CD8-positive, alpha-beta memory T cell (primary cell): Measurements from ENCODE around the gene HMCN1. TPM values are rescaled to one million over a fixed set of nuclear protein-coding genes. Genes with fewer than 3 reads are reported as not detected.

Experiments used
- CTCF ChIA-PET: fragments of 350-600 bp; sonication (Branson Sonifier 250); formaldehyde crosslinking; loops from one replicate; lab custom pipeline; 2021; ENCODE audit warnings: antibody characterized with exemption; lab: Charles Lee
- POLR2A ChIA-PET: fragments of 350-600 bp; sonication (Branson Sonifier 250); formaldehyde crosslinking; loops from one replicate; lab custom pipeline; 2021; ENCODE audit warnings: antibody characterized with exemption; lab: Charles Lee
- DNase-seq, 5 donors: peaks; one replicate each; pipeline versions ENCODE4 v3.0.0 to v3.0.0-alpha.2; 2020 to 2022; ENCODE audit warnings: mixed read lengths in 1 of 5
- H3K27ac ChIP-seq: one replicate; pipeline ENCODE4 v1.7.0; 2013; ENCODE audit warnings: low read depth, mild to moderate bottlenecking, low read length, moderate library complexity
- H3K27me3 ChIP-seq: 2 replicates; pipeline ENCODE4 v1.7.0; 2013; ENCODE audit warnings: low read length, mild to moderate bottlenecking; ENCODE audit not compliant: insufficient read depth, poor library complexity, severe bottlenecking
- H3K36me3 ChIP-seq: 2 replicates; pipeline ENCODE4 v1.7.0; 2013; ENCODE audit warnings: mild to moderate bottlenecking, low read length, moderate library complexity; ENCODE audit not compliant: insufficient read depth
- H3K4me1 ChIP-seq: 2 replicates; pipeline ENCODE4 v1.7.0; 2013; ENCODE audit warnings: mild to moderate bottlenecking, low read length, moderate library complexity; ENCODE audit not compliant: insufficient read depth
- H3K4me3 ChIP-seq: 2 replicates; pipeline ENCODE4 v1.7.0; 2013; ENCODE audit warnings: mild to moderate bottlenecking, low read length
- H3K9me3 ChIP-seq: 2 replicates; pipeline ENCODE4 v1.7.0; 2013; ENCODE audit warnings: mild to moderate bottlenecking, low read length
- H3K27ac Mint-ChIP-seq, 8 donors: one replicate each; pipeline ENCODE4 v1.8.0; 2020 to 2021; ENCODE audit warnings: mixed read lengths in 8 of 8, mild to moderate bottlenecking in 6 of 8, inconsistent platforms in 3 of 8, moderate library complexity in 3 of 8
- H3K27me3 Mint-ChIP-seq, 2 donors: one replicate each; pipeline ENCODE4 v1.8.0; 2020 to 2021; ENCODE audit warnings: mixed read lengths in 2 of 2, mild to moderate bottlenecking in 1 of 2, moderate library complexity in 1 of 2
- H3K36me3 Mint-ChIP-seq, 3 donors: one replicate each; pipeline ENCODE4 v1.8.0; 2020 to 2021; ENCODE audit warnings: mixed read lengths in 3 of 3, inconsistent platforms in 1 of 3, mild to moderate bottlenecking in 1 of 3
- H3K4me1 Mint-ChIP-seq, 3 donors: one replicate each; pipeline ENCODE4 v1.8.0; 2020 to 2021; ENCODE audit warnings: mixed read lengths in 3 of 3, inconsistent platforms in 1 of 3, mild to moderate bottlenecking in 1 of 3
- H3K4me3 Mint-ChIP-seq, 7 donors: one replicate each; pipeline ENCODE4 v1.8.0; 2020 to 2021; ENCODE audit warnings: mixed read lengths in 7 of 7, mild to moderate bottlenecking in 6 of 7, moderate library complexity in 4 of 7, inconsistent platforms in 2 of 7
- H3K9me3 Mint-ChIP-seq, 5 donors: one replicate each; pipeline ENCODE4 v1.8.0; 2020 to 2022; ENCODE audit warnings: mixed read lengths in 5 of 5, mild to moderate bottlenecking in 3 of 5, moderate library complexity in 2 of 5, inconsistent platforms in 1 of 5
- polyA plus RNA-seq: library from polyadenylated mRNA; unstranded; fragments of 300-500 nt; fragmentation: Illumina TruSeq; gene quantifications from one replicate; pipeline ENCODE4 v1.2.3, GENCODE V29; 2021
- total RNA-seq, 2 experiments: library from RNA; stranded (reverse); gene quantifications; one replicate each; pipeline ENCODE4 v1.2.3, GENCODE V29; 2021

HMCN1 gene
- total and polyA plus RNA-seq, 3 experiments from 2014 or later, result 0.02 to 0.04 TPM; not detected in 1

DNA sequence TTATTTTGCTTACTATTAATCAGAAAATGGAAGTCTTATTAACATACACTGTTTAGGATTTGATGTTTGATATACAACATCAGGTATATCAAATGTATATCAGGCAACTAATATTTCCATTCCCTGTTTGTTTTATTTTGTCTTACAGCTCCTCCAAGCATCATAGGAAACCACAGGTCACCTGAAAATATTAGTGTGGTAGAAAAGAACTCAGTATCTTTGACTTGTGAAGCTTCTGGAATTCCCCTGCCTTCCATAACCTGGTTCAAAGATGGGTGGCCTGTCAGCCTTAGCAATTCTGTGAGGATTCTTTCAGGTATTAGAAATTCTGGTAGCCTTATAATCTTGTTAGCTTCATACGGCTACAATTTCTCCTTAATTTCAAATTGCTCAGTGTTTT lies 322.9 kb downstream of the HMCN1 start:
- Histone ChIP-seq H3K27me3 (no peaks in the 10 kb centered on the region), H3K4me3 (no peak overlapping the region), H3K36me3 (no peaks in the 10 kb centered on the region), H3K9me3 (no peaks in the 10 kb centered on the region), H3K4me1 (no peaks in the 10 kb centered on the region), H3K27ac (no peak overlapping the region)
- POLR2A ChIA-PET, result no interaction called here
- H3K4me3 Mint-ChIP-seq, result no peak overlapping the region
- DNase-seq, result no peak
- no peak overlapping the region for H3K27ac Mint-ChIP-seq
- H3K4me1 Mint-ChIP-seq, result no peaks in the 10 kb centered on the region
- CTCF ChIA-PET, result no interaction called here
- no peaks in the 10 kb centered on the region for H3K27me3 Mint-ChIP-seq
- H3K9me3 Mint-ChIP-seq, result no peaks in the 10 kb centered on the region
- no peaks in the 10 kb centered on the region for H3K36me3 Mint-ChIP-seq

- H3K27ac ChIP-seq, result no peak overlapping the region
- H3K4me3 ChIP-seq, result no peak overlapping the region
- Mint-ChIP-seq H3K4me3 (no peak overlapping the region), H3K27ac (no peak overlapping the region), H3K36me3 (no peaks in the 10 kb centered on the region), H3K4me1 (no peaks in the 10 kb centered on the region), H3K9me3 (no peaks in the 10 kb centered on the region), H3K27me3 (no peaks in the 10 kb centered on the region)
- H3K4me1 ChIP-seq, result no peaks in the 10 kb centered on the region
- ChIA-PET POLR2A (no interaction called here), CTCF (no interaction called here)
- H3K9me3 ChIP-seq, result no peaks in the 10 kb centered on the region
- no peak for DNase-seq
- H3K36me3 ChIP-seq, result no peaks in the 10 kb centered on the region
- H3K27me3 ChIP-seq, result no peaks in the 10 kb centered on the region
These were observed 325.1 kb downstream of the HMCN1 start for GRCh38 chr1:186059311-186059710.

DNA sequence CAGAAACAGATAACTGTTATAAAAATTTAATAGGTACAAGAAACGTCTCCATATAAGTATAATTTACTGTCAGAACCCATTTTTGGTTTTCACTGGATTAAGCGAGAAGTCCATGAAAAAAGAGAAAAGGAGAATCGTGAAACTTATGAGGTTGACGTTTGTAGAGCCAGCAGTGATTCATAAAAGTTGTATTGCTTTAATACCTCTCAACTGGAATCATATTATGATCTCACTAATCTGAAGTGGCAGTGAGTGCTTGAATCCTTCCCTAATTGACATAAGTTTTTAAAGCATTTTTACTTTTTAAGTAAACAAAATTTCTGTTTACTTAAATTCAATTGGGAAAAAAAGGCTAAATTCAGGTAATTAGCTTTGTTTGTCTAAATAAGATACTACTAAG lies 325.6 kb downstream of the HMCN1 start:
- no peaks in the 10 kb centered on the region for H3K27me3 Mint-ChIP-seq
- no peaks in the 10 kb centered on the region for H3K36me3 Mint-ChIP-seq
- no peak overlapping the region for H3K27ac Mint-ChIP-seq
- no peak overlapping the region for H3K4me3 ChIP-seq
- H3K4me1 Mint-ChIP-seq, result no peaks in the 10 kb centered on the region
- no peaks in the 10 kb centered on the region for H3K27me3 ChIP-seq
- POLR2A ChIA-PET, result no interaction called here
- no peaks in the 10 kb centered on the region for H3K9me3 Mint-ChIP-seq
- DNase-seq, result no peak
- H3K9me3 ChIP-seq, result no peaks in the 10 kb centered on the region
- H3K36me3 ChIP-seq, result no peaks in the 10 kb centered on the region
- CTCF ChIA-PET, result no interaction called here
- H3K4me1 ChIP-seq, result no peaks in the 10 kb centered on the region
- H3K27ac ChIP-seq, result no peak overlapping the region
- H3K4me3 Mint-ChIP-seq, result no peak overlapping the region

GRCh38 chr1:186060226-186060625 lies 326.0 kb downstream of the HMCN1 start:
- no peaks in the 10 kb centered on the region for H3K4me1 Mint-ChIP-seq
- H3K4me3 Mint-ChIP-seq, result no peak overlapping the region
- CTCF ChIA-PET, result no interaction called here
- no peaks in the 10 kb centered on the region for H3K36me3 Mint-ChIP-seq
- Histone ChIP-seq H3K4me3 (no peak overlapping the region), H3K9me3 (no peaks in the 10 kb centered on the region), H3K36me3 (no peaks in the 10 kb centered on the region), H3K27ac (no peak overlapping the region), H3K27me3 (no peaks in the 10 kb centered on the region), H3K4me1 (no peaks in the 10 kb centered on the region)
- H3K27ac Mint-ChIP-seq, result no peak overlapping the region
- POLR2A ChIA-PET, result no interaction called here
- no peak for DNase-seq
- H3K27me3 Mint-ChIP-seq, result no peaks in the 10 kb centered on the region
- H3K9me3 Mint-ChIP-seq, result no peaks in the 10 kb centered on the region

DNA sequence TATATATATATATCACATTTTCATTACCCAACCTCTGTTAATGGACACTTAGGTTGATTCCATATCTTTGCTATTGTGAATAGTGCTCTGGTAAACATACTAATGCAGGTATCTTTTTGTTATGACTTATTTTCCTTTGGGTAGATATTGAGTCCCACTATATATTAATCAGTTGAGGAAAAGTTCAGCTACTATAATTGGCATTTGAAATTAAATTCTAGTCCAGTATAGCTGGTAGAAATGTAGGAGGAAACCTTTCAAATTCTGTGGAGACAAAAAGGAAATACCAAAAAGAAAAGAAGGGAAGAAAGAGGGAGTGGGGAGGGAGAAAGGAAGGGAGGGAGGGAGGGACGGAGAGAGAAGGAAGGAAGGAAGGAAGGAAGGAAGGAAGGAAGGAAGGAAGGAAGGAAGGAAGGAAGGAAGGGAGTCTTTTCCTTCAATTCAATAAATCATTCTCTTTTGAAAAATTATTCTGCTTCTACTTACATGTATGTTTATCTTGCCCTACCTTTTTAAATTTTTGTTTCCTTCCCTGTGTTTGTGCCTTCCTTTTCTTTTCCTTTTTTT lies 329.0 kb downstream of the HMCN1 start:
- Mint-ChIP-seq H3K27me3 (no peaks in the 10 kb centered on the region), H3K9me3 (no peaks in the 10 kb centered on the region), H3K36me3 (no peaks in the 10 kb centered on the region), H3K27ac (no peak overlapping the region), H3K4me1 (no peaks in the 10 kb centered on the region), H3K4me3 (no peak overlapping the region)
- no peak for DNase-seq
- Histone ChIP-seq H3K27me3 (no peaks in the 10 kb centered on the region), H3K4me3 (no peak overlapping the region), H3K36me3 (no peaks in the 10 kb centered on the region), H3K27ac (no peak overlapping the region), H3K9me3 (no peaks in the 10 kb centered on the region), H3K4me1 (no peaks in the 10 kb centered on the region)
- ChIA-PET POLR2A (no interaction called here), CTCF (no interaction called here)

- CTCF ChIA-PET, result no interaction called here
These were observed 332.2 kb downstream of the HMCN1 start for GRCh38 chr1:186066411-186066810.

DNA sequence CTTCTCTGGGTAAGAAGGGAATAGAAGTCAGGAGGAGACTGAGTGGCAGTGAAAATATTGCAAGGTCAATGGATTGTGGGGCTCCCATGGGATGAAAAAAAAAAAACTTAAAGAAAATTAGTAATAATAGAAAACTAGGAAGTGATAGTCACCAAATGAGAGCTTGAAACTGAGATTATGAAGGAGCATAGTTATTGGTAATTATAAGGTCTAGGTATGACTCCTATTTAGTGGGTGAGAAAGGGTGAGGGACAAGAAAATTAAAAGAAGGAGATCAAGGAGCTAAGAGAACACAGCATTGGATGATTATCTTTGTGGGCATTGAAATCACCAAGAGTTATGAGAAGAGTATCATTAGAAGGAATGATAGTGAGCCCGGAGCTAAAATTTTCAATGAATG lies 339.5 kb downstream of the HMCN1 start:
- no peak overlapping the region for H3K27ac Mint-ChIP-seq
- CTCF ChIA-PET, result no interaction called here
- H3K9me3 ChIP-seq, result no peaks in the 10 kb centered on the region
- DNase-seq, result no peak
- no peaks in the 10 kb centered on the region for H3K4me1 Mint-ChIP-seq
- H3K27me3 Mint-ChIP-seq, result no peaks in the 10 kb centered on the region
- POLR2A ChIA-PET, result no interaction called here
- no peaks in the 10 kb centered on the region for H3K4me1 ChIP-seq
- H3K27ac ChIP-seq, result no peak overlapping the region
- no peaks in the 10 kb centered on the region for H3K36me3 Mint-ChIP-seq
- H3K4me3 Mint-ChIP-seq, result no peak overlapping the region
- no peaks in the 10 kb centered on the region for H3K36me3 ChIP-seq
- H3K4me3 ChIP-seq, result no peak overlapping the region
- H3K9me3 Mint-ChIP-seq, result no peaks in the 10 kb centered on the region
- H3K27me3 ChIP-seq, result no peaks in the 10 kb centered on the region

More at GRCh38 chr1:186066411-186066810, 332.2 kb downstream of the HMCN1 start:
- Mint-ChIP-seq H3K9me3 (no peaks in the 10 kb centered on the region), H3K4me3 (no peak overlapping the region), H3K27ac (no peak overlapping the region), H3K36me3 (no peaks in the 10 kb centered on the region), H3K27me3 (peaks cover 0 to 2% of the 10 kb centered on the region in 2 donors), H3K4me1 (no peaks in the 10 kb centered on the region)
- H3K27ac ChIP-seq, result no peak overlapping the region
- POLR2A ChIA-PET, result no interaction called here
- H3K9me3 ChIP-seq, result no peaks in the 10 kb centered on the region
- no peak overlapping the region for H3K4me3 ChIP-seq
- H3K27me3 ChIP-seq, result no peaks in the 10 kb centered on the region
- H3K4me1 ChIP-seq, result no peaks in the 10 kb centered on the region
- H3K36me3 ChIP-seq, result no peaks in the 10 kb centered on the region
- DNase-seq, result no peak

DNA sequence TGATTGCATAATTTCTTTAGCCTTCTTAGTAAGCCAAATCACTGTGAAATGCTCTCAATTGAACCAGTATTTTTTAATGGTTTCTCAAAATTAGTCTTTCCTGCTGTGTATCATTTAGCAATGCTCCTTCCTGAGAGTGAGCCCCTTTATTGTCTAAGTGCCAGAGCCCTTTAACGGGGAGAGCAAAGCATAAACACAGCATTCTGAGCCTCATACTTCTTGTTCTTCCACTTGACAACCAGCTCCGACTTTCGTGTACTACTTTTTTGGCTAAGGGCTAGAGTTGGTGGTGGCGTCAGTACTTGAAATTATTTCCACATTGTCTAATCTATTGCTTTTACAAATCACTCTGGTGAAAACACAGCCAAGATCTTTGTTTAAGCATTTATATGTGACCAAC lies 341.8 kb downstream of the HMCN1 start:
- Mint-ChIP-seq H3K4me1 (no peaks in the 10 kb centered on the region), H3K36me3 (no peaks in the 10 kb centered on the region), H3K4me3 (no peak overlapping the region), H3K27me3 (no peaks in the 10 kb centered on the region), H3K27ac (no peak overlapping the region), H3K9me3 (peaks cover 0 to 4% (median 0%) of the 10 kb centered on the region in 5 donors)
- Histone ChIP-seq H3K27ac (no peak overlapping the region), H3K36me3 (no peaks in the 10 kb centered on the region), H3K9me3 (no peaks in the 10 kb centered on the region), H3K4me1 (no peaks in the 10 kb centered on the region), H3K27me3 (no peaks in the 10 kb centered on the region), H3K4me3 (no peak overlapping the region)
- POLR2A ChIA-PET, result no interaction called here
- DNase-seq, result no peak
- CTCF ChIA-PET, result no interaction called here

DNA sequence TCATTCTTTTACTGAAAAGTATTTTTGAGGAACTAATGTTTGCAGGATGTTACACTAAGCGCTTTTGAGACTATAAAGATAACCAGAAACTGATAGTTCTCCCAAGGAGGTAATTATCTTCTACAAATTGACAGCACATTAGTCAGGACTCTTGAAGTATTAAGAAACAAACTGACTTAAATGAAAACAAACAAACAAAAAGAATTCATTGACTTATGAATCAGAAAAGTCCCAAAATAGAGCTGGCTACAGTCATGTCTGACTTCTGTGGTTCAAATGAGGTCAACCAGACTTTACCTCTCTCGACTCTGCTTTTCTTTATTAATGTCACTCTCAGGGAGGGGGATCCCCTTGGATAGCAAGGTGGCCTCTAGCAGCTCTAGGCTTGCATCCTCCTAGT lies 344.1 kb downstream of the HMCN1 start:
- ChIA-PET CTCF (no interaction called here), POLR2A (no interaction called here)
- Histone ChIP-seq H3K9me3 (no peaks in the 10 kb centered on the region), H3K4me1 (no peaks in the 10 kb centered on the region), H3K27ac (no peak overlapping the region), H3K36me3 (no peaks in the 10 kb centered on the region), H3K27me3 (no peaks in the 10 kb centered on the region), H3K4me3 (no peak overlapping the region)
- H3K4me1 Mint-ChIP-seq, result peaks cover 0 to 4% (median 3%) of the 10 kb centered on the region in 3 donors
- no peak overlapping the region for H3K27ac Mint-ChIP-seq
- H3K36me3 Mint-ChIP-seq, result no peaks in the 10 kb centered on the region
- H3K27me3 Mint-ChIP-seq, result no peaks in the 10 kb centered on the region
- no peak overlapping the region for H3K4me3 Mint-ChIP-seq
- no peak for DNase-seq
- H3K9me3 Mint-ChIP-seq, result peaks cover 0 to 5% (median 0%) of the 10 kb centered on the region in 5 donors
